ENCODE measurements around the gene PALMD. TPM values are rescaled to one million over a fixed set of nuclear protein-coding genes. Genes with fewer than 3 reads are reported as not detected.
A peak's percentile ranks its signal among the peaks of the same experiment; 100 is the strongest.

PALMD gene
- polyA plus RNA-seq, 2 of the 4 experiments (the other 2 are of a cell fraction), result 0.92 to 3.1 TPM

DNA sequence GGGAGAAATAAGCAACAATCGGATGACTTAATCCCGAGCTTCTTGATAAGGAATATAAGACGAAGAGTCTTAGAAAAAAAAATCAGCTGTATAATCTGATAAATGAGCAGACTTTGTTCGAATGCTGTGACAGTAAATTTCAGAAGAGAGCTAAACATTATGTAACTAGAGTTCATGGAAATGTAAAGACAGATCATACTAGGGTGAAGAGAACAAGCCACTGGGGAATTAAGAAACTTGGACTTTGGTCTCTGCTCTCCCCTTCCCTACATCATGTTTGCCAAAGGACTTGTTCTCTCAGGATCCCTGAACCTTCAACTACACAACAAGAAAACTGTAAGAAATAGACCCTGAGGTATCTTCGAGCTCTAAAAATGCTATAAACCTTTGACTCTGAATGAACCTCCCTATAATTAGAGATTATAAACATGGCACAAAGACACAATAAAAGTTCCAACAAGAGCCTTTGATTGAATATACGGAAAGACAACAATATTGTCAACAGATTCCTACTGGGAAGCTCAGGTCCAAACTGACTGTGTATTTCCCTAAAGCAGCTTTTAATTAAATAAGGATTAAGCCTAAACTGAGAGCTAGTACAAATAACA, 93.0 kb downstream of the PALMD start:
- POLR2A ChIA-PET, result interaction anchor here (0.7 kb wide), 1 partner anchor 15 kb away, joined by 3 read pairs; no protein-coding TSS in a partner anchor
- H3K4me3 ChIP-seq, result no peak overlapping the region
- ATAC-seq (no peak), FAIRE-seq (no peak), DNase-seq (ENCODE audit: low read depth in 1 of 2, low spot score in 1 of 2) (peak in 1 of 2 experiments; percentile 2)
- no peak overlapping the region for H3K27ac ChIP-seq
- 51% methylated on average over 6 of the region's 6 CpGs for WGBS (ENCODE audit: missing lambda C conversion rate)
- no peak for TF ChIP-seq MAFK (IDR thresholded peaks at IDR 0.05; ENCODE audit: partially characterized antibody)
- TF ChIP-seq SMC3 (IDR thresholded peaks at IDR 0.05), result no peak
- TF ChIP-seq ZFP36 (IDR thresholded peaks at IDR 0.05; ENCODE audit: borderline replicate concordance, partially characterized antibody), result no peak
- TF ChIP-seq BHLHE40 (IDR thresholded peaks at IDR 0.05; ENCODE audit: low read depth, low read length), result no peak
- no peak for TF ChIP-seq PBX3 (IDR thresholded peaks at IDR 0.05)
- no peak for TF ChIP-seq SREBF2 (IDR thresholded peaks at IDR 0.05)
- no peak for TF ChIP-seq CBX2 (IDR thresholded peaks at IDR 0.05; ENCODE audit: borderline replicate concordance, low read depth)
- no peak for TF ChIP-seq ZSCAN20 (CRISPR knock-in tag; IDR thresholded peaks at IDR 0.05)
- no peak for TF ChIP-seq RCOR1 (IDR thresholded peaks at IDR 0.05; ENCODE audit: low read depth, low read length)
- TF ChIP-seq, protein P1, sequence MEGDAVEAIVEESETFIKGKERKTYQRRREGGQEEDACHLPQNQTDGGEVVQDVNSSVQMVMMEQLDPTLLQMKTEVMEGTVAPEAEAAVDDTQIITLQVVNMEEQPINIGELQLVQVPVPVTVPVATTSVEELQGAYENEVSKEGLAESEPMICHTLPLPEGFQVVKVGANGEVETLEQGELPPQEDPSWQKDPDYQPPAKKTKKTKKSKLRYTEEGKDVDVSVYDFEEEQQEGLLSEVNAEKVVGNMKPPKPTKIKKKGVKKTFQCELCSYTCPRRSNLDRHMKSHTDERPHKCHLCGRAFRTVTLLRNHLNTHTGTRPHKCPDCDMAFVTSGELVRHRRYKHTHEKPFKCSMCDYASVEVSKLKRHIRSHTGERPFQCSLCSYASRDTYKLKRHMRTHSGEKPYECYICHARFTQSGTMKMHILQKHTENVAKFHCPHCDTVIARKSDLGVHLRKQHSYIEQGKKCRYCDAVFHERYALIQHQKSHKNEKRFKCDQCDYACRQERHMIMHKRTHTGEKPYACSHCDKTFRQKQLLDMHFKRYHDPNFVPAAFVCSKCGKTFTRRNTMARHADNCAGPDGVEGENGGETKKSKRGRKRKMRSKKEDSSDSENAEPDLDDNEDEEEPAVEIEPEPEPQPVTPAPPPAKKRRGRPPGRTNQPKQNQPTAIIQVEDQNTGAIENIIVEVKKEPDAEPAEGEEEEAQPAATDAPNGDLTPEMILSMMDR (IDR thresholded peaks at IDR 0.05), result no peak
- H3K9me3 ChIP-seq, result no peaks in the 10 kb centered on the region
- H3K4me2 ChIP-seq, result peak overlapping the region; percentile 23; the same call in 1 of the 3 replicates
- CTCF ChIA-PET, result interaction anchor here (0.6 to 1.1 kb wide), 3 partner anchors 16 to 436 kb away, joined by 3 to 4 read pairs (median 3); no protein-coding TSS in a partner anchor
- peaks cover 7% of the 10 kb centered on the region; the same call in 1 of the 3 replicates for H3K4me1 ChIP-seq

DNA sequence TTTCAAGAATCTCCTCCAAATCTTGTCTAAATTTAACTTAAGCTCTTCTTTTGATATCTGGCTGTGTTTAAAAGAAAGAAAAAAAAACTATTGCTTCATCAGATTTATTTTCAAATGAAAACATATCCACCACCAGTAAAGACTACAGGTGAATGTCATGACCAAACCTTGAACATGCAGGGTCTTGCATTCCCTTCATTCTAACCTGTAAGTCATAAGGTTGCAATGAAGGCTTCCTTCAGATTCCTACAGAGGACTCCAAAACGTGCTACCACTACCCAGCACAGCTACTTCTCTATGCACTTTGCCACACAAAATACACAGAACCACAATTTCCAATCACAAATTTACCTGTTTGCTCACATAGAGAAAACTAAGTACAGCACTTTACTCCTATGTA, 94.2 kb downstream of the PALMD start:
- 6% methylated on average over 1 of the region's 1 CpG for WGBS (ENCODE audit: missing lambda C conversion rate)
- Histone ChIP-seq H3K9me3 (no peaks in the 10 kb centered on the region), H3K4me2 (no peak overlapping the region), H3K4me1 (peaks cover 7% of the 10 kb centered on the region; the same call in 1 of the 3 replicates), H3K27ac (no peak overlapping the region), H3K4me3 (no peak overlapping the region)
- DNase-seq (ENCODE audit: low read depth in 1 of 2, low spot score in 1 of 2) (no peak), ATAC-seq (no peak), FAIRE-seq (no peak)
- ChIA-PET CTCF (interaction anchor here (1.0 to 1.1 kb wide), 2 partner anchors 14 to 33 kb away, joined by 3 read pairs; no protein-coding TSS in a partner anchor), POLR2A (no interaction called here)
- no peak for TF ChIP-seq ZSCAN20 (CRISPR knock-in tag; IDR thresholded peaks at IDR 0.05)
- TF ChIP-seq, protein P2, sequence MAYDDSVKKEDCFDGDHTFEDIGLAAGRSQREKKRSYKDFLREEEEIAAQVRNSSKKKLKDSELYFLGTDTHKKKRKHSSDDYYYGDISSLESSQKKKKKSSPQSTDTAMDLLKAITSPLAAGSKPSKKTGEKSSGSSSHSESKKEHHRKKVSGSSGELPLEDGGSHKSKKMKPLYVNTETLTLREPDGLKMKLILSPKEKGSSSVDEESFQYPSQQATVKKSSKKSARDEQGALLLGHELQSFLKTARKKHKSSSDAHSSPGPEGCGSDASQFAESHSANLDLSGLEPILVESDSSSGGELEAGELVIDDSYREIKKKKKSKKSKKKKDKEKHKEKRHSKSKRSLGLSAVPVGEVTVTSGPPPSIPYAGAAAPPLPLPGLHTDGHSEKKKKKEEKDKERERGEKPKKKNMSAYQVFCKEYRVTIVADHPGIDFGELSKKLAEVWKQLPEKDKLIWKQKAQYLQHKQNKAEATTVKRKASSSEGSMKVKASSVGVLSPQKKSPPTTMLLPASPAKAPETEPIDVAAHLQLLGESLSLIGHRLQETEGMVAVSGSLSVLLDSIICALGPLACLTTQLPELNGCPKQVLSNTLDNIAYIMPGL (CRISPR knock-in tag; IDR thresholded peaks at IDR 0.05; ENCODE audit: borderline replicate concordance), result no peak
- TF ChIP-seq FOXS1 (CRISPR knock-in tag; IDR thresholded peaks at IDR 0.05), result no peak
- TF ChIP-seq, protein P3, sequence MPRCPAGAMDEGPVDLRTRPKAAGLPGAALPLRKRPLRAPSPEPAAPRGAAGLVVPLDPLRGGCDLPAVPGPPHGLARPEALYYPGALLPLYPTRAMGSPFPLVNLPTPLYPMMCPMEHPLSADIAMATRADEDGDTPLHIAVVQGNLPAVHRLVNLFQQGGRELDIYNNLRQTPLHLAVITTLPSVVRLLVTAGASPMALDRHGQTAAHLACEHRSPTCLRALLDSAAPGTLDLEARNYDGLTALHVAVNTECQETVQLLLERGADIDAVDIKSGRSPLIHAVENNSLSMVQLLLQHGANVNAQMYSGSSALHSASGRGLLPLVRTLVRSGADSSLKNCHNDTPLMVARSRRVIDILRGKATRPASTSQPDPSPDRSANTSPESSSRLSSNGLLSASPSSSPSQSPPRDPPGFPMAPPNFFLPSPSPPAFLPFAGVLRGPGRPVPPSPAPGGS (IDR thresholded peaks at IDR 0.05), result no peak
- TF ChIP-seq, protein P1 (IDR thresholded peaks at IDR 0.05), result no peak
- TF ChIP-seq HEYL (CRISPR knock-in tag; IDR thresholded peaks at IDR 0.05), result no peak
- no peak for TF ChIP-seq E2F6 (IDR thresholded peaks at IDR 0.05; ENCODE audit: borderline replicate concordance, low read depth)
- no peak for TF ChIP-seq ZC3H11A (IDR thresholded peaks at IDR 0.05)
- no peak for TF ChIP-seq CBX2 (IDR thresholded peaks at IDR 0.05; ENCODE audit: borderline replicate concordance, low read depth)
- no peak for TF ChIP-seq MAZ (IDR thresholded peaks at IDR 0.05; ENCODE audit: borderline replicate concordance, low read depth, low read length)
- TF ChIP-seq NR3C1 (IDR thresholded peaks at IDR 0.05), result no peak
- no peak for TF ChIP-seq POLR2AphosphoS2 (conservative IDR thresholded peaks at IDR 0.05; ENCODE audit: low read length)
- no peak for TF ChIP-seq NPAS2 (CRISPR knock-in tag; IDR thresholded peaks at IDR 0.05; ENCODE audit: borderline replicate concordance)
- TF ChIP-seq NFE2L2 (conservative IDR thresholded peaks at IDR 0.05; ENCODE audit: low read length), result no peak
- no peak for TF ChIP-seq HOXA7 (CRISPR knock-in tag; IDR thresholded peaks at IDR 0.05)
- no peak for TF ChIP-seq ZNF302 (CRISPR knock-in tag; IDR thresholded peaks at IDR 0.05)
- TF ChIP-seq RAD21 (conservative IDR thresholded peaks at IDR 0.05 in 1 of 2, IDR thresholded peaks at IDR 0.05 in 1 of 2), result no peak
- TF ChIP-seq, protein P4, sequence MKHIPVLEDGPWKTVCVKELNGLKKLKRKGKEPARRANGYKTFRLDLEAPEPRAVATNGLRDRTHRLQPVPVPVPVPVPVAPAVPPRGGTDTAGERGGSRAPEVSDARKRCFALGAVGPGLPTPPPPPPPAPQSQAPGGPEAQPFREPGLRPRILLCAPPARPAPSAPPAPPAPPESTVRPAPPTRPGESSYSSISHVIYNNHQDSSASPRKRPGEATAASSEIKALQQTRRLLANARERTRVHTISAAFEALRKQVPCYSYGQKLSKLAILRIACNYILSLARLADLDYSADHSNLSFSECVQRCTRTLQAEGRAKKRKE (CRISPR knock-in tag; IDR thresholded peaks at IDR 0.05; ENCODE audit: low read depth), result no peak

Measured in A549 (cell line).